ENCODE results near the gene TMED10. TPM values are rescaled to one million over a fixed set of nuclear protein-coding genes. Genes with fewer than 3 reads are reported as not detected.
A peak's percentile ranks its signal among the peaks of the same experiment; 100 is the strongest.

TMED10 gene
- total RNA-seq, 4 donors from 2014 or later = 289 to 559 (median 388) TPM

- intact Hi-C loops (cut with DNase I) = loop anchor here (5.0 to 10.0 kb wide), 2 partner anchors 168 to 350 kb away; no protein-coding TSS in a partner anchor
- no peak for TF ChIP-seq POLR2A (IDR thresholded peaks at IDR 0.05)
- TF ChIP-seq, protein P1, sequence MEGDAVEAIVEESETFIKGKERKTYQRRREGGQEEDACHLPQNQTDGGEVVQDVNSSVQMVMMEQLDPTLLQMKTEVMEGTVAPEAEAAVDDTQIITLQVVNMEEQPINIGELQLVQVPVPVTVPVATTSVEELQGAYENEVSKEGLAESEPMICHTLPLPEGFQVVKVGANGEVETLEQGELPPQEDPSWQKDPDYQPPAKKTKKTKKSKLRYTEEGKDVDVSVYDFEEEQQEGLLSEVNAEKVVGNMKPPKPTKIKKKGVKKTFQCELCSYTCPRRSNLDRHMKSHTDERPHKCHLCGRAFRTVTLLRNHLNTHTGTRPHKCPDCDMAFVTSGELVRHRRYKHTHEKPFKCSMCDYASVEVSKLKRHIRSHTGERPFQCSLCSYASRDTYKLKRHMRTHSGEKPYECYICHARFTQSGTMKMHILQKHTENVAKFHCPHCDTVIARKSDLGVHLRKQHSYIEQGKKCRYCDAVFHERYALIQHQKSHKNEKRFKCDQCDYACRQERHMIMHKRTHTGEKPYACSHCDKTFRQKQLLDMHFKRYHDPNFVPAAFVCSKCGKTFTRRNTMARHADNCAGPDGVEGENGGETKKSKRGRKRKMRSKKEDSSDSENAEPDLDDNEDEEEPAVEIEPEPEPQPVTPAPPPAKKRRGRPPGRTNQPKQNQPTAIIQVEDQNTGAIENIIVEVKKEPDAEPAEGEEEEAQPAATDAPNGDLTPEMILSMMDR (IDR thresholded peaks at IDR 0.05) = no peak
- WGBS, 2 donors = 80 to 92% methylated on average over 6 of the region's 6 CpGs
- no peak overlapping the region for H3K4me3 ChIP-seq (replicated peaks in 1 of 3)
- peaks cover 8 to 9% of the 10 kb centered on the region in 2 donors for H3K4me1 ChIP-seq
- no peak for DNase-seq
- H3K27me3 ChIP-seq = no peaks in the 10 kb centered on the region
- H3K27ac ChIP-seq = no peak overlapping the region
- no peaks in the 10 kb centered on the region for H3K9me3 ChIP-seq
- peaks cover 19 to 21% of the 10 kb centered on the region in 2 donors for H3K36me3 ChIP-seq
Observed at GRCh38 chr14:75134644-75135043, 41.8 kb downstream of the TMED10 start.

GRCh38 chr14:75133597-75133996 is 42.8 kb downstream of the TMED10 start:
- Histone ChIP-seq H3K4me3 (replicated peaks in 1 of 3) (no peak overlapping the region), H3K27me3 (no peaks in the 10 kb centered on the region), H3K4me1 (peaks cover 2 to 4% of the 10 kb centered on the region in 2 donors), H3K27ac (no peak overlapping the region), H3K9me3 (no peaks in the 10 kb centered on the region), H3K36me3 (peaks cover 19 to 21% of the 10 kb centered on the region in 2 donors)
- no peak for DNase-seq
- intact Hi-C loops (cut with DNase I) = loop anchor here (5.0 to 10.0 kb wide), 2 partner anchors 169 to 351 kb away; no protein-coding TSS in a partner anchor
- WGBS, 2 donors = 65 to 97% methylated on average over 2 of the region's 2 CpGs
- TF ChIP-seq POLR2A (IDR thresholded peaks at IDR 0.05) = no peak
- TF ChIP-seq, protein P1 (IDR thresholded peaks at IDR 0.05) = no peak

GRCh38 chr14:75132382-75133086 is 43.9 kb downstream of the TMED10 start:
- no peak for TF ChIP-seq POLR2A (IDR thresholded peaks at IDR 0.05)
- TF ChIP-seq, protein P1 (IDR thresholded peaks at IDR 0.05) = peak; percentile 44 to 89 (median 77)
- Histone ChIP-seq H3K36me3 (peaks cover 19 to 21% of the 10 kb centered on the region in 2 donors), H3K27ac (peak overlapping the region in 1 of 3 donors; percentile 14), H3K9me3 (no peaks in the 10 kb centered on the region), H3K27me3 (no peaks in the 10 kb centered on the region), H3K4me3 (replicated peaks in 1 of 3) (no peak overlapping the region), H3K4me1 (peaks cover 13 to 14% of the 10 kb centered on the region in 2 donors)
- 40 to 42% methylated on average over 4 of the region's 4 CpGs for WGBS, 2 donors
- DNase-seq = peak; percentile 16 to 30
- intact Hi-C loops (cut with DNase I) = loop anchor here (5.0 to 10.0 kb wide), 2 partner anchors 170 to 352 kb away; no protein-coding TSS in a partner anchor

DNA sequence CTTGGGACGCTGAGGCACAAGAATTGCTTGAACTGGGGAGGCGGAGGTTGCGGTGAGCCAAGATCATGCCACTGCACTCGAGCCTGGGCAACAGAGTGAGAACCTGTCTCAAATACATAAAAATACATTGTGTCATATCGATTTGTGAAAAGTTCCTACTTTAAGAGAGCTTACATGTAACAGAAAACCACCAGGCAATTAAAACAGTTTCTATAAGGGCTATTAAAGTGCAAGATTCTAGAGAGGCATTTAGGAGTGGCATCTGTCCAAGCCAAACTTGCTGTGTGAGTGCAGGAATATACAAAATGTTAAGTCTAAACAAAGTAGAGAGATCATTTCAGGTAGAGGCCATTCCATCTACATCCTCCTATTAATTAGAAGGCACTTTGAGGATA is 47.8 kb downstream of the TMED10 start:
- no peak overlapping the region for H3K27ac ChIP-seq
- no peaks in the 10 kb centered on the region for H3K9me3 ChIP-seq
- TF ChIP-seq POLR2A (IDR thresholded peaks at IDR 0.05) = no peak
- TF ChIP-seq, protein P1 (IDR thresholded peaks at IDR 0.05) = no peak
- no peak for DNase-seq
- no peak overlapping the region for H3K4me3 ChIP-seq (replicated peaks in 1 of 3)
- 63 to 65% methylated on average over 5 of the region's 5 CpGs for WGBS, 2 donors
- intact Hi-C loops (cut with DNase I) = no loop called here
- H3K27me3 ChIP-seq = no peaks in the 10 kb centered on the region
- peaks cover 0 to 5% of the 10 kb centered on the region in 2 donors for H3K36me3 ChIP-seq
- peaks cover 22 to 28% of the 10 kb centered on the region in 2 donors for H3K4me1 ChIP-seq
